SK-N-SH (cell line): Measurements from ENCODE around the gene OSCAR.

Source experiments
- POLR2AphosphoS5 ChIP-seq: IDR thresholded peaks from 2 replicates; pipeline ENCODE4 v1.6.1; 2012; ENCODE audit warnings: low read depth, low read length
- SMC3 ChIP-seq: IDR thresholded peaks from 2 replicates; pipeline ENCODE4 v1.6.1; 2012; ENCODE audit warnings: low read depth, low read length, improper control_type of control experiment

GRCh38 chr19:54045771-54046170 lies 54.8 kb downstream of the OSCAR start:
- TF ChIP-seq SMC3 (no peak), POLR2AphosphoS5 (no peak)
